Activated T-helper 1 cell treated with anti-CD3 and anti-CD28 coated beads, Interleukin-12 subunit alpha, Interleukin-12 subunit beta, Interleukin-2, Interleukin-4 antibody, amounts not matched to agents 30 ng/mL and 10 ng/mL and 1 ng/mL, durations not matched to agents 14 hours and 24 hours and 36 hours (primary cell): ENCODE data around the gene UFL1. TPM values are rescaled to one million over a fixed set of nuclear protein-coding genes. Genes with fewer than 3 reads are reported as not detected.
"Not testable (repeated sequence)": the region's sequence is repeated elsewhere in the genome, so short reads cannot be mapped to it uniquely, and the experiment has no call there.

Source experiments
- DNase-seq: peaks from one replicate; pipeline ENCODE4 v3.0.0; 2021; ENCODE audit warnings: low spot score
- H3K27ac Mint-ChIP-seq: one replicate; pipeline ENCODE4 v1.8.0; 2021; ENCODE audit warnings: mild to moderate bottlenecking, mixed read lengths
- H3K27me3 Mint-ChIP-seq: one replicate; pipeline ENCODE4 v1.8.0; 2022; ENCODE audit warnings: mild to moderate bottlenecking, moderate library complexity, mixed read lengths; ENCODE audit not compliant: insufficient read depth
- H3K36me3 Mint-ChIP-seq: one replicate; pipeline ENCODE4 v1.8.0; 2021; ENCODE audit warnings: low read depth, mixed read lengths
- H3K4me1 Mint-ChIP-seq: one replicate; pipeline ENCODE4 v1.8.0; 2021; ENCODE audit warnings: low read depth, mixed read lengths
- H3K4me3 Mint-ChIP-seq: one replicate; pipeline ENCODE4 v1.8.0; 2021; ENCODE audit warnings: mild to moderate bottlenecking, moderate library complexity, mixed read lengths
- H3K9me3 Mint-ChIP-seq: one replicate; pipeline ENCODE4 v1.8.0; 2021; ENCODE audit warnings: mixed read lengths
- intact Hi-C: fragments of 100-400 bp; cut with micrococcal nuclease; formaldehyde crosslinking; loops from one replicate; pipeline ENCODE4 v1.15.1; 2024
- total RNA-seq: library from RNA; stranded (reverse); gene quantifications from 2 replicates; pipeline ENCODE4 v1.2.3, GENCODE V29; 2022

The UFL1 gene
- total RNA-seq, 1 donor from 2014 or later: 22.0 TPM

- no peak overlapping the region for H3K27ac Mint-ChIP-seq
- H3K4me1 Mint-ChIP-seq: no peaks in the 10 kb centered on the region
- intact Hi-C loops: no loop called here
- no peaks in the 10 kb centered on the region for H3K27me3 Mint-ChIP-seq
- DNase-seq: no peak
- no peaks in the 10 kb centered on the region for H3K9me3 Mint-ChIP-seq
- peaks cover 41% of the 10 kb centered on the region for H3K36me3 Mint-ChIP-seq
- no peak overlapping the region for H3K4me3 Mint-ChIP-seq
These were observed 10.8 kb downstream of the UFL1 start for GRCh38 chr6:96532399-96532798.

DNA sequence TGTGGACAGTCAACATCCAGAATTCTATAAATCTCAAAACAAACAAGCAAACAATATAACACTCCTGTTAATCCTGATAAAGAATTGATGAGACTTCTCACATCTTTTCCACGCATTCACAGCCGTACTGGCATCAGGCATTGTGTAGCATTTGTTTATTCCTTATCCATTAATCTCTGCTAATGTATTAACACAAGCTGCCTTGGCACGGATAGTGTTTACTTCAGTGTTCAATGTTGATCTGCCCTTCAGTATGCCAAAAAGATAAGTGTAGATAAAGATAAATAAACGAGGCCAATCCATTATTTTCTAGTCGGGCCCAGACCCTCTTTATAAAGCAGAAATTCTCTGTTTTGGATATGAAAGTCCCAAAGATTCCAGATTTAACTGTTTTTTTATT lies 16.1 kb downstream of the UFL1 start:
- H3K27ac Mint-ChIP-seq: no peak overlapping the region
- H3K4me1 Mint-ChIP-seq: no peaks in the 10 kb centered on the region
- intact Hi-C loops: no loop called here
- H3K36me3 Mint-ChIP-seq: peaks cover 26% of the 10 kb centered on the region
- H3K9me3 Mint-ChIP-seq: no peaks in the 10 kb centered on the region
- no peaks in the 10 kb centered on the region for H3K27me3 Mint-ChIP-seq
- H3K4me3 Mint-ChIP-seq: no peak overlapping the region
- DNase-seq: no peak

- no peaks in the 10 kb centered on the region for H3K9me3 Mint-ChIP-seq
- no peak overlapping the region for H3K27ac Mint-ChIP-seq
- H3K4me3 Mint-ChIP-seq: no peak overlapping the region
- intact Hi-C loops: loop anchor here (2.0 to 5.0 kb wide), 2 partner anchors 355 to 516 kb away; partner anchors contain the start of gene NDUFAF4
- H3K36me3 Mint-ChIP-seq: peaks cover 37% of the 10 kb centered on the region
- no peaks in the 10 kb centered on the region for H3K27me3 Mint-ChIP-seq
- DNase-seq: no peak
- H3K4me1 Mint-ChIP-seq: no peaks in the 10 kb centered on the region
These were observed 21.1 kb downstream of the UFL1 start for GRCh38 chr6:96542702-96543101.

DNA sequence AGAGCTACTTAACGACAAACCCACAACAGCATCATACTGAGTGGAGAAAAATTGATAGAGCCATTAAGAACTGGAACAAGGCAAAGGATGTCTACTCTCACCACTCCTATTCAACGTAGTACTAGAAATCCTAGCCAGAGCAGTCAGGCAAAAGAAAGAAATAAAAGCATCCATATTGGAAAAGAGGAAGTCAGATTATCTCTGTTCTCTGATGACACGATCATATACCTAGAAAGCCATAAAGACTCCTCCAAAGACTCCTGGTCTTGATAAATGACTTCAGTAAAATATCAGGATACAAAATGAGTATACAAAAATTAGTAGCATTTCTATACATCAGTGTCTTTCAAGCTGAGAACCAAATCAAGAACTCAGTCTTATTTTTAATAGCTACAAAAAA lies 24.3 kb downstream of the UFL1 start:
- no peak for DNase-seq
- no peak overlapping the region for H3K4me3 Mint-ChIP-seq
- peaks cover 47% of the 10 kb centered on the region for H3K36me3 Mint-ChIP-seq
- H3K27me3 Mint-ChIP-seq: no peaks in the 10 kb centered on the region
- no peaks in the 10 kb centered on the region for H3K9me3 Mint-ChIP-seq
- H3K4me1 Mint-ChIP-seq: no peaks in the 10 kb centered on the region
- no peak overlapping the region for H3K27ac Mint-ChIP-seq
- intact Hi-C loops: no loop called here

DNA sequence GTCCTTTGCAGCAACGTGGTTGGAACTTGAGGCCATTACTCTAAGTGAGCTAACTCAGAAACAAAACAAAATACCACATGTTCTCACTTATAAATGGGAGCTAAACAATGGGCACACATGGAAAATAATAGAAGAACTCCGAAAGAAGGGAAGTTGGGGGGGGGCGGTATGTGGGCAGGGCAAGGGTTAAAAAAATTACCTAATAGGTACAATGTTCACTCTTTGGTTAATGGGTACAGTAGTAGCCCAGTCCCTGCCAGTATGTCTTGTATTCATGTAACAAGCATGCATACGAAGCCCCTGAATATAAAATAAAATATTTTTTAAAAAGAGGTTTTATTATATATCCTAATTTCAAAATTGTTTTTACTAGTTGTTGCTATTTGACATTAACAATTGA lies 26.0 kb downstream of the UFL1 start:
- Mint-ChIP-seq H3K36me3 (peaks cover 48% of the 10 kb centered on the region), H3K27me3 (no peaks in the 10 kb centered on the region), H3K9me3 (no peaks in the 10 kb centered on the region), H3K4me3 (no peak overlapping the region), H3K4me1 (no peaks in the 10 kb centered on the region), H3K27ac (no peak overlapping the region)
- no peak for DNase-seq
- intact Hi-C loops: no loop called here

DNA sequence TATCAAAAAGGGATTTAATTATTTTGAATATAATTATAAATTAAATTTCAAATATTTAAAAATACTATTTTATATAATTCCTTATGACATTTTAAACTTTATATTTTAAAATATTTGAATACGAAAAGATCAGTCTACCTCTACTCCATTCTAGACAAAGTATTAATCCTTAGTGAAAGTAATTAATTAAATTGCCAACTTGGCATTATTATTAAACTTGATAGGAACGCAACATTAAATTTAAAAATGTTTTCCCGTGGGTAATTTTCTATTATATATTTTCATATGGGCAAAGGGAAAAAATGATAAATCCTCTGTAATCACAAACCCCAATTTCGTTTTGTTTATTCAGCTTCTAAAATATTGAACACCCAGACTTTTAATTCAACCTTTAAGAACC lies 33.0 kb downstream of the UFL1 start:
- no peak overlapping the region for H3K27ac Mint-ChIP-seq
- H3K9me3 Mint-ChIP-seq: no peaks in the 10 kb centered on the region
- no peaks in the 10 kb centered on the region for H3K4me1 Mint-ChIP-seq
- no peak overlapping the region for H3K4me3 Mint-ChIP-seq
- H3K27me3 Mint-ChIP-seq: no peaks in the 10 kb centered on the region
- H3K36me3 Mint-ChIP-seq: peaks cover 36% of the 10 kb centered on the region
- intact Hi-C loops: no loop called here
- DNase-seq: no peak

DNA sequence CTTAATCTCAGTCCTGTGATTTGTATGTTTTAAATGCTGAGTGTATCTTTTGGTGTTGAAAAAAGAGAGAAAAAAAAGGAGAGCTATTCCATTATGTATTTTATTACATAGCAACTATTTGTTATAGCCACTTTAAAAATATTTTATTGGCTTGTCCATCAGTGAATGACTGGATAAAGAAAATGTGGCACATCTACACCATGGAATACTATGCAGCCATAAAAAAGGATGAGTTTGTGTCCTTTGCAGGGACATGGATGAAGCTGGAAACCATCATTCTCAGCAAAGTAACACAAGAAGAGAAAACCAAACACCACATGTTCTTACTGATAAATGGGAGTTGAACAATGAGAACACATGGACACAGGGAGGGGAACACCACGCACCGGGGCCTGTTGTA lies 38.1 kb downstream of the UFL1 start:
- H3K4me3 Mint-ChIP-seq, DNase-seq, H3K9me3 Mint-ChIP-seq, intact Hi-C loops, H3K36me3 Mint-ChIP-seq, H3K27ac Mint-ChIP-seq, H3K4me1 Mint-ChIP-seq: not testable (repeated sequence)
- peaks cover 14% of the 10 kb centered on the region for H3K27me3 Mint-ChIP-seq

- no peaks in the 10 kb centered on the region for H3K9me3 Mint-ChIP-seq
- no peak for DNase-seq
- intact Hi-C loops: no loop called here
- H3K4me3 Mint-ChIP-seq: no peak within 1 kb of the TSS
- no peaks in the 10 kb centered on the region for H3K36me3 Mint-ChIP-seq
- no peak within 1 kb of the TSS for H3K27ac Mint-ChIP-seq
- peaks cover 14% of the 10 kb centered on the region for H3K27me3 Mint-ChIP-seq
- no peaks in the 10 kb centered on the region for H3K4me1 Mint-ChIP-seq
These were observed 41.3 kb downstream of the UFL1 start, which contains the start of gene FHL5 for GRCh38 chr6:96562886-96563285. FHL5 (plus strand) TSS chr6:96563128; CDS start chr6:96603614, 40,486 bp downstream.

DNA sequence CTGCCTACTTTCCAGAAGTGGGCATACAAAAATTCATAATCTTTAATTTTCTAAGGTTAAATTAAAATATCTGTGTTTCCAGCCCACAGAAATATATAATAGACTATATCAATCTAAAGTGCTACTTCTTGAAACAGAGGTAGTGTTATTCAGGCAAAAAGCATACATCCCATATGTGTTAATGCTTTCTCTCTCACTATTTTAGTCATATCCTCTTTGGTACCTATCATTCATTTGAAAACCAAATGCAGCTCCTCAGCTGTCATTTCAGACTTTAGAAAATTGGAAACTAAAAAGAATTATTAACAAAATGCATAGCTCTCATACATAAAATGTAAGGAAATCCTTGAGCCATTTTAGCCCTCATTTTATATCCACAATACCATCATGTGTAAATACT lies 42.2 kb downstream of the UFL1 start:
- Mint-ChIP-seq H3K27ac (no peak overlapping the region), H3K27me3 (peaks cover 17% of the 10 kb centered on the region), H3K36me3 (no peaks in the 10 kb centered on the region), H3K4me3 (no peak overlapping the region), H3K9me3 (no peaks in the 10 kb centered on the region), H3K4me1 (no peaks in the 10 kb centered on the region)
- intact Hi-C loops: no loop called here
- DNase-seq: no peak

- Mint-ChIP-seq H3K4me1 (no peaks in the 10 kb centered on the region), H3K4me3 (no peak overlapping the region), H3K27ac (no peak overlapping the region), H3K36me3 (no peaks in the 10 kb centered on the region), H3K27me3 (peaks cover 7% of the 10 kb centered on the region), H3K9me3 (peaks cover 18% of the 10 kb centered on the region)
- no peak for DNase-seq
- intact Hi-C loops: no loop called here
These were observed 48.4 kb downstream of the UFL1 start for GRCh38 chr6:96570053-96570452.

DNA sequence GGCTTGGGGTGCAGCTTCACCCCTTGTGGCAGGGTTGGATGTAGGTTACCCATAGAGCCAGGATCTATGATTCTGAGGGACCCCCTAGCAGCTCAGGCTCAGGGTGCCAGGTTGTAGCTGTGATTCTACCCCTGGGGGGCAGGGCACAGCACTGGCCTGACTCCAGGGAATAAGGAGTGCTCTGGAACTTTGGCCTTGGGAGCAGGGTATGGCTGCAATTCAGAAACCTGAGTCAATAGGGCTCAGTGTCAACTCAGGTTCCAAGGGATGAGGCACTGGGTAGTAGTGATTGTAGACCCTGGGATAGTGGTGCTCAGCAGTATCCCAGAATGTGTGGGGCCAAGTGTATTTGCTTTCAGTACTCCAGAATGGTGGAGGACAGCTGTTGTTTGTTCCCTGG lies 49.9 kb downstream of the UFL1 start:
- no peak overlapping the region for H3K4me3 Mint-ChIP-seq
- H3K27ac Mint-ChIP-seq: no peak overlapping the region
- H3K36me3 Mint-ChIP-seq: no peaks in the 10 kb centered on the region
- intact Hi-C loops: no loop called here
- DNase-seq: no peak
- no peaks in the 10 kb centered on the region for H3K4me1 Mint-ChIP-seq
- peaks cover 7% of the 10 kb centered on the region for H3K27me3 Mint-ChIP-seq
- H3K9me3 Mint-ChIP-seq: peaks cover 18% of the 10 kb centered on the region

- Mint-ChIP-seq H3K4me1 (no peaks in the 10 kb centered on the region), H3K27ac (no peak overlapping the region), H3K27me3 (peaks cover 8% of the 10 kb centered on the region), H3K36me3 (no peaks in the 10 kb centered on the region), H3K9me3 (peaks cover 7% of the 10 kb centered on the region), H3K4me3 (no peak overlapping the region)
- intact Hi-C loops: no loop called here
- DNase-seq: no peak
These were observed 53.8 kb downstream of the UFL1 start for GRCh38 chr6:96575359-96575758.

GRCh38 chr6:96576221-96576620 lies 54.6 kb downstream of the UFL1 start:
- no peaks in the 10 kb centered on the region for H3K9me3 Mint-ChIP-seq
- H3K27ac Mint-ChIP-seq: no peak overlapping the region
- DNase-seq: no peak
- intact Hi-C loops: no loop called here
- no peaks in the 10 kb centered on the region for H3K36me3 Mint-ChIP-seq
- H3K27me3 Mint-ChIP-seq: peaks cover 8% of the 10 kb centered on the region
- no peaks in the 10 kb centered on the region for H3K4me1 Mint-ChIP-seq
- no peak overlapping the region for H3K4me3 Mint-ChIP-seq

DNA sequence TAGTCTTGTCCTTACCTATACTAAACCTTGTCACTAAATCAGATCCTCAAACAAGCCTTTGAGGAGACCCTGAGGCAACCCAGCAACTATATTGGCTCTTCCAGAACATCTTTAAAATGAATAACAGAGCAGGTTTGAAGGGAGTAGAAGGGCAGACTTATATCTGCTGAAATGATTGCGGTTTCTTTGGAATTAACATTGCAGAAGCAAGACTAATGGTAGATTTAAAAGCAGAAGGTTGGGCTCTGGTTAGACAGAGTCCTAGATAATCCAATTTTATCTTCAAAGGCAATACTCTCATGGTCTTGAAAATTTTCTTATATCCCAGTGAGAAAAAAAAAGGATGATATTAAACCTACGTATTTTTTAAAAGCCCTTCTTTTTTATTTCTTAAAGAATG lies 60.4 kb downstream of the UFL1 start:
- no peaks in the 10 kb centered on the region for H3K9me3 Mint-ChIP-seq
- no peak overlapping the region for H3K27ac Mint-ChIP-seq
- H3K27me3 Mint-ChIP-seq: peaks cover 9% of the 10 kb centered on the region
- H3K36me3 Mint-ChIP-seq: no peaks in the 10 kb centered on the region
- H3K4me1 Mint-ChIP-seq: no peaks in the 10 kb centered on the region
- no peak overlapping the region for H3K4me3 Mint-ChIP-seq
- intact Hi-C loops: no loop called here
- no peak for DNase-seq
